Activated T-cell treated with anti-CD3 and anti-CD28 coated beads, Interleukin-2, amount 50 U/mL, for 72 hours (primary cell): Measurements from ENCODE around the gene GRIK3. TPM values are rescaled to one million over a fixed set of nuclear protein-coding genes. Genes with fewer than 3 reads are reported as not detected.

Source experiments
- ATAC-seq, 2 donors: fragments of 150-1000 bp; cut with Tn5 transposase; replicated peaks in 1 of 2; 2 replicates each; pipeline ENCODE4 v1.10.0; 2021; ENCODE audit warnings: moderate library complexity in 2 of 2, mild to moderate bottlenecking in 1 of 2
- DNase-seq, 2 donors: peaks; one replicate each; pipeline ENCODE4 v3.0.0; 2021 to 2022; ENCODE audit warnings: mixed read lengths in 1 of 2
- H3K27ac Mint-ChIP-seq: one replicate; pipeline ENCODE4 v1.8.0; 2022; ENCODE audit warnings: mild to moderate bottlenecking, moderate library complexity, mixed read lengths
- H3K27me3 Mint-ChIP-seq: one replicate; pipeline ENCODE4 v1.8.0; 2022; ENCODE audit warnings: low read depth, mixed read lengths
- H3K36me3 Mint-ChIP-seq, 2 donors: one replicate each; pipeline ENCODE4 v1.8.0; 2022; ENCODE audit warnings: mixed read lengths in 2 of 2, mild to moderate bottlenecking in 1 of 2; ENCODE audit not compliant: insufficient read depth in 2 of 2
- H3K4me1 Mint-ChIP-seq: one replicate; pipeline ENCODE4 v1.8.0; 2022; ENCODE audit warnings: low read depth, mixed read lengths
- H3K4me3 Mint-ChIP-seq, 2 donors: one replicate each; pipeline ENCODE4 v1.8.0; 2022; ENCODE audit warnings: mild to moderate bottlenecking in 2 of 2, mixed read lengths in 2 of 2, moderate library complexity in 2 of 2
- H3K9me3 Mint-ChIP-seq, 2 donors: one replicate each; pipeline ENCODE4 v1.8.0; 2022; ENCODE audit warnings: mixed read lengths in 2 of 2
- total RNA-seq, 2 donors: library from RNA; stranded (reverse); gene quantifications; one replicate each; pipeline ENCODE4 v1.2.3, GENCODE V29; 2022

The GRIK3 gene
- total RNA-seq, 2 donors from 2014 or later, result not detected

- no peaks in the 10 kb centered on the region for H3K4me1 Mint-ChIP-seq
- H3K4me3 Mint-ChIP-seq, result no peak overlapping the region
- H3K9me3 Mint-ChIP-seq, result no peaks in the 10 kb centered on the region
- no peak overlapping the region for H3K27ac Mint-ChIP-seq
- no peaks in the 10 kb centered on the region for H3K36me3 Mint-ChIP-seq
- DNase-seq (no peak), ATAC-seq (no peak)
- H3K27me3 Mint-ChIP-seq, result peaks cover 6% of the 10 kb centered on the region
These were observed 253.2 kb downstream of the GRIK3 start for GRCh38 chr1:36781098-36781497.

GRCh38 chr1:36778740-36779139 lies 255.6 kb downstream of the GRIK3 start:
- no peak for DNase-seq

GRCh38 chr1:36776948-36777831 lies 257.1 kb downstream of the GRIK3 start:
- Mint-ChIP-seq H3K27me3 (peaks cover 25% of the 10 kb centered on the region), H3K27ac (no peak overlapping the region), H3K4me1 (no peaks in the 10 kb centered on the region), H3K4me3 (no peak overlapping the region), H3K36me3 (no peaks in the 10 kb centered on the region), H3K9me3 (no peaks in the 10 kb centered on the region)
- DNase-seq, result no peak
- ATAC-seq, result no peak

More at GRCh38 chr1:36778740-36779139, 255.6 kb downstream of the GRIK3 start:
- H3K4me1 Mint-ChIP-seq, result no peaks in the 10 kb centered on the region
- ATAC-seq, result no peak
- no peaks in the 10 kb centered on the region for H3K9me3 Mint-ChIP-seq
- H3K27ac Mint-ChIP-seq, result no peak overlapping the region
- H3K4me3 Mint-ChIP-seq, result no peak overlapping the region
- no peaks in the 10 kb centered on the region for H3K36me3 Mint-ChIP-seq
- peaks cover 23% of the 10 kb centered on the region for H3K27me3 Mint-ChIP-seq

GRCh38 chr1:36776256-36776655 lies 258.1 kb downstream of the GRIK3 start:
- Mint-ChIP-seq H3K4me1 (no peaks in the 10 kb centered on the region), H3K27me3 (peaks cover 32% of the 10 kb centered on the region), H3K9me3 (no peaks in the 10 kb centered on the region), H3K36me3 (no peaks in the 10 kb centered on the region), H3K27ac (no peak overlapping the region), H3K4me3 (no peak overlapping the region)
- ATAC-seq, result no peak
- DNase-seq, result no peak

GRCh38 chr1:36775716-36776115 lies 258.6 kb downstream of the GRIK3 start:
- Mint-ChIP-seq H3K9me3 (no peaks in the 10 kb centered on the region), H3K4me3 (no peak overlapping the region), H3K36me3 (no peaks in the 10 kb centered on the region), H3K27me3 (peaks cover 36% of the 10 kb centered on the region), H3K4me1 (no peaks in the 10 kb centered on the region), H3K27ac (no peak overlapping the region)
- no peak for ATAC-seq
- no peak for DNase-seq

- Mint-ChIP-seq H3K27ac (no peak overlapping the region), H3K36me3 (no peaks in the 10 kb centered on the region), H3K4me3 (no peak overlapping the region), H3K4me1 (no peaks in the 10 kb centered on the region), H3K9me3 (no peaks in the 10 kb centered on the region), H3K27me3 (peaks cover 52% of the 10 kb centered on the region)
- DNase-seq (no peak), ATAC-seq (no peak)
These were observed 260.3 kb downstream of the GRIK3 start for GRCh38 chr1:36773827-36774541.

- DNase-seq (no peak), ATAC-seq (no peak)
- Mint-ChIP-seq H3K27me3 (peaks cover 54% of the 10 kb centered on the region), H3K4me3 (no peak overlapping the region), H3K9me3 (no peaks in the 10 kb centered on the region), H3K36me3 (no peaks in the 10 kb centered on the region), H3K27ac (no peak overlapping the region), H3K4me1 (no peaks in the 10 kb centered on the region)
These were observed 261.4 kb downstream of the GRIK3 start for GRCh38 chr1:36772647-36773495.

GRCh38 chr1:36771660-36772284 lies 262.5 kb downstream of the GRIK3 start:
- Mint-ChIP-seq H3K4me1 (no peaks in the 10 kb centered on the region), H3K9me3 (no peaks in the 10 kb centered on the region), H3K27me3 (peaks cover 54% of the 10 kb centered on the region), H3K36me3 (no peaks in the 10 kb centered on the region), H3K27ac (no peak overlapping the region), H3K4me3 (no peak overlapping the region)
- no peak for ATAC-seq
- DNase-seq, result no peak

GRCh38 chr1:36771240-36771639 lies 263.1 kb downstream of the GRIK3 start:
- DNase-seq, result no peak
- H3K27ac Mint-ChIP-seq, result no peak overlapping the region
- no peaks in the 10 kb centered on the region for H3K9me3 Mint-ChIP-seq
- H3K4me1 Mint-ChIP-seq, result no peaks in the 10 kb centered on the region
- H3K4me3 Mint-ChIP-seq, result no peak overlapping the region
- no peaks in the 10 kb centered on the region for H3K36me3 Mint-ChIP-seq
- peaks cover 49% of the 10 kb centered on the region for H3K27me3 Mint-ChIP-seq
- ATAC-seq, result no peak

- Mint-ChIP-seq H3K4me1 (no peaks in the 10 kb centered on the region), H3K4me3 (no peak overlapping the region), H3K27me3 (peaks cover 44% of the 10 kb centered on the region), H3K9me3 (no peaks in the 10 kb centered on the region), H3K36me3 (no peaks in the 10 kb centered on the region), H3K27ac (no peak overlapping the region)
- no peak for DNase-seq
- ATAC-seq, result no peak
These were observed 264.2 kb downstream of the GRIK3 start for GRCh38 chr1:36769886-36770830.

GRCh38 chr1:36768486-36769178 lies 265.7 kb downstream of the GRIK3 start:
- no peak overlapping the region for H3K27ac Mint-ChIP-seq
- ATAC-seq (no peak), DNase-seq (no peak)
- no peak overlapping the region for H3K4me3 Mint-ChIP-seq
- no peaks in the 10 kb centered on the region for H3K4me1 Mint-ChIP-seq
- no peaks in the 10 kb centered on the region for H3K36me3 Mint-ChIP-seq
- peaks cover 35% of the 10 kb centered on the region for H3K27me3 Mint-ChIP-seq
- no peaks in the 10 kb centered on the region for H3K9me3 Mint-ChIP-seq
